ENCODE results near the gene FAM149A.
A peak's percentile ranks its signal among the peaks of the same experiment; 100 is the strongest.

Gene FAM149A

DNA sequence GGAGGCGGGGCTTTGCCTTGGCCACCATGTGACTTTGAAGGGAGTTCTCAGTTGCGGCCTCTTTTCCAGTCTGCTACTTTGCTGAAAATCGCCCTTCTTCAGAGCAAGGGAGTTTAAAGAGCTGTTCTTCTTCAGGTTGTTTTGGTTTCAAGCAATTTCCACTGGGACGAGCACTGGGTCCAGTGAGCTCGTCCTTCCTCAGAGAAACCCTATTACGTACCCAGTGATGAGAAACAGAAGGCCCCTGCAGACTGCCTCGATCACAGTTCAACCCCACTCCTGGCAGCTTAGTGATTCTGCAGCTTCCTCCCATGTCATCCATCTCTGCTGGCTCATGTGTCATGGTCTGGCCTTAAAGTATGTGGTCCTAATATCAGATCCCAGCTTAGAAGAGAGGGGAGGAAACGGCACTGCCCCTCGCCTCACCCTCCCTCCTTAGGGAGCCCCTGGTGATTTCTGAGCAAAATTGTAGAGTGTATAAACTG lies 7.8 kb upstream of the FAM149A start:
- Mint-ChIP-seq H3K27me3 (ENCODE audit: low read depth) (peaks cover 18% of the 10 kb centered on the region), H3K4me3 (no peak overlapping the region), H3K36me3 (ENCODE audit: low read depth) (no peaks in the 10 kb centered on the region), H3K9me3 (no peaks in the 10 kb centered on the region), H3K4me1 (no peaks in the 10 kb centered on the region), H3K27ac (no peak overlapping the region)
- TF ChIP-seq, protein P1, sequence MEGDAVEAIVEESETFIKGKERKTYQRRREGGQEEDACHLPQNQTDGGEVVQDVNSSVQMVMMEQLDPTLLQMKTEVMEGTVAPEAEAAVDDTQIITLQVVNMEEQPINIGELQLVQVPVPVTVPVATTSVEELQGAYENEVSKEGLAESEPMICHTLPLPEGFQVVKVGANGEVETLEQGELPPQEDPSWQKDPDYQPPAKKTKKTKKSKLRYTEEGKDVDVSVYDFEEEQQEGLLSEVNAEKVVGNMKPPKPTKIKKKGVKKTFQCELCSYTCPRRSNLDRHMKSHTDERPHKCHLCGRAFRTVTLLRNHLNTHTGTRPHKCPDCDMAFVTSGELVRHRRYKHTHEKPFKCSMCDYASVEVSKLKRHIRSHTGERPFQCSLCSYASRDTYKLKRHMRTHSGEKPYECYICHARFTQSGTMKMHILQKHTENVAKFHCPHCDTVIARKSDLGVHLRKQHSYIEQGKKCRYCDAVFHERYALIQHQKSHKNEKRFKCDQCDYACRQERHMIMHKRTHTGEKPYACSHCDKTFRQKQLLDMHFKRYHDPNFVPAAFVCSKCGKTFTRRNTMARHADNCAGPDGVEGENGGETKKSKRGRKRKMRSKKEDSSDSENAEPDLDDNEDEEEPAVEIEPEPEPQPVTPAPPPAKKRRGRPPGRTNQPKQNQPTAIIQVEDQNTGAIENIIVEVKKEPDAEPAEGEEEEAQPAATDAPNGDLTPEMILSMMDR (IDR thresholded peaks at IDR 0.05; ENCODE audit: unreplicated experiment in 3 of 3), result no peak

DNA sequence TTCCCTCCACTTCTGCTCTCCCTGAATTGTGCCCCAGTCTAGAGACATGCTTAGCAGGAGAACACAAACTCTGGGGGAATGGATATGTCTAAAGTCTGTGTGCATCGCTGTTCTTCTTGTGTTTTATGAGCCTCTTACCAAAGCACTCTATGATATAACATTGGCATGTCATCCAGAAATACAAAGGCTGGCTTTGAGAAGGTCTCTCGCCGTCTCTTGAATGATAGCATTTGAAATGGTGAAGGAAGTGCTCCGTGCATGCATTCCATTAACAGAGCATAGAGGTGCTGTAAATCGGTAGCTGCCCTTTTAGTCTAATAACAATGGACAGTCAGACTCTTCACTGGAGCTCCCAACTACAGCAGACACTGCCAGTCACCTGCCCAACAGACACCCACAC lies 7.1 kb upstream of the FAM149A start:
- Mint-ChIP-seq H3K4me3 (no peak overlapping the region), H3K27ac (no peak overlapping the region), H3K27me3 (ENCODE audit: low read depth) (peaks cover 19% of the 10 kb centered on the region), H3K36me3 (ENCODE audit: low read depth) (no peaks in the 10 kb centered on the region), H3K4me1 (no peaks in the 10 kb centered on the region), H3K9me3 (no peaks in the 10 kb centered on the region)
- TF ChIP-seq, protein P1 (IDR thresholded peaks at IDR 0.05; ENCODE audit: unreplicated experiment in 3 of 3), result no peak

DNA sequence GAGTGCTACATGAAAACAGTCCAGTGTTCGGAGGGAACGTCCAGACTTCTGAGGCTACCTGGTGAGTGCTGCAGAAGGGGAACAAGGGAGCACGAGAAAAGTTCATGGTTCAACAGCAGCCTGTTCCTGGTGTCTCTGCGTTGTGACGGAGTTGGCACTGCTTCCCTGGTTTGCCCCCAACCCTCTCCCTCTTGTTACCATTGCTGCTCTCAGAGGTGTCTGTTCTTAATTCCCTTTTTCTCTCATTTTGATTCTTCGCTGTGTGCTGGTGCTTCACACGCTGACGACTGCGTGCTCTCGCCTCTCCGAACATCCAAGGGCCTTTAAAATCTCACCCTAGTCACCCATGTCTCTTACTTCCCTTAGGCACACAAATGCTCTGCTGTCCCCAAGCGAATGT lies 1.6 kb upstream of the FAM149A start:
- Mint-ChIP-seq H3K27ac (no peak overlapping the region), H3K36me3 (ENCODE audit: low read depth) (no peaks in the 10 kb centered on the region)

DNA sequence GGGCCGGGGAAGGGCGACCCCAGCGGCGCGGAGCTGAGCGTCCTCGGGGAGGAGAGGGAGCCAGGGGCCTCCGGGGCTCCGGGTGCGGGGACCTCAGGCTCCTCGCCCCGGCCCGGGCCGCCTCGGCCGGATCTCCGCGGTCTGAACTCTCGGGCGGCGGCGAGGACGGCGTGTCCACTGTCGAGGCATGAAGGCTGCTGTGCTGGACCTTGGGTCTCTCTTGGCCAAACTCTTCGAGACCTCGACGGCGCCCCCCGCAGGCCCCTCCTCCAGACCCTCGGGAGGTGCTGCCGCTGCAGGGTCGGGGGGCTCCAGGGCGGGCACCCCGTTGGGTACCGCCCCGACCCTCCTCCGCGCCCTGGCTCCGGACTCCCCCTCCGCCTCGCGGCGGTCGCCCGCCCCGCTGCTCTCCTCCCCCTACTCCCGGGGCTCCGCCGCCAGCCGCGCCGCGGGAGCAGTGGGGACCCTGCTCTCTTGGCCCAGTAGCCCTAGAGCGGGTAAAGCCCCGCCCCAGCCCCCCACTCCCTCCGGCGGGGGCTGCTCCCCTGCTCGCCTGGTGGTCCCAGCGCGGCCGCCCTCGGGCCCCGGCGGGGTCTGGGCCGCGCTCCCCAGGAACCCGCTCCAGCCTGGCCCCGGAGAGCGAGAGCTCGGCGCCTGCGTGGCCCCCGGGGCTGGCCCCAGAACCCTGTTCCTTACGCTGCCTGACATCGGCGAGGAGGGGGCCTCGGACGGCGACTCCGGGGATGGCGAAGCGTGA lies 564 bp downstream of the FAM149A start:
- Mint-ChIP-seq H3K4me1 (peaks cover 7% of the 10 kb centered on the region), H3K36me3 (ENCODE audit: low read depth) (no peaks in the 10 kb centered on the region), H3K27ac (peak overlapping the region; percentile 73 to 82 (median 80)), H3K9me3 (no peaks in the 10 kb centered on the region), H3K27me3 (ENCODE audit: low read depth) (peaks cover 61% of the 10 kb centered on the region), H3K4me3 (peak overlapping the region; percentile 85 to 93 (median 91))
- TF ChIP-seq, protein P1 (IDR thresholded peaks at IDR 0.05; ENCODE audit: unreplicated experiment in 3 of 3), result peak in 1 of 3 experiments; percentile 17

More for the DNA sequence above, 1.6 kb upstream of the FAM149A start:
- TF ChIP-seq, protein P1 (IDR thresholded peaks at IDR 0.05; ENCODE audit: unreplicated experiment in 3 of 3), result no peak
- Mint-ChIP-seq H3K4me3 (peak overlapping the region; percentile 20 to 70 (median 40)), H3K27me3 (ENCODE audit: low read depth) (peaks cover 53% of the 10 kb centered on the region), H3K9me3 (no peaks in the 10 kb centered on the region), H3K4me1 (peaks cover 7% of the 10 kb centered on the region)

DNA sequence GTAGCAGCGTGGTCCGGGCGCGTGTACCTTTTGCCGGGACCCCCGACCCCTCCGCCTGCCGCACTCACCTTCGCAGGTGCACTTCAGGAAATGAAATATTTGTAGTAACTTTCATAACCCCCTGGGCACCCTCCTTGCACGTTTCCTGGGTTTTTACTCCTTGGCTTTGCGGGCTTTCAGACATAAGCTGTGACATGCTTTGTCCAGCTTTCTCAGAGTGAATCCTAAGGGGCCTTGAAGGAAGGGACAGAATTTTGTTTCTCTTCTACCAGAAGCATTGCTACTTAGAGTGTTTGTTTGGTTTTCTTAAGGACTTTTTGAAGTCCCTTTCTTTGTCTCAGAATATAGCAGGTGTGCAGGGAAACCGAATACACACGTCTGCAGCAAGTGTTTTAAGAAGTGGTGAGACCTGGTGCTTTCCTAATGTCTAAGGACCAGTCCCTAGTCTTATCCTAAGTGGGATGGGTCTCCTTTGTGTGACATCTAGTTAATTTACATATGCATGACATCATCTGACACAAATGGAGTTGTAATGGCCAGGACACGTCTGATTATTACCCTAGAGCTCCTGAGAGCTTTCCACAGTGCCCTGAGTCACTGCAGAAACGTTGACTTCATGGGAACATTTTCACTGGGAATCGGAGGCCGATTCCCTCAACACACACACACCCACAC lies 1.3 kb downstream of the FAM149A start:
- Mint-ChIP-seq H3K27me3 (ENCODE audit: low read depth) (peaks cover 61% of the 10 kb centered on the region), H3K36me3 (ENCODE audit: low read depth) (no peaks in the 10 kb centered on the region), H3K27ac (peak overlapping the region; percentile 73 to 82 (median 80)), H3K9me3 (no peaks in the 10 kb centered on the region), H3K4me1 (peaks cover 7% of the 10 kb centered on the region), H3K4me3 (peak overlapping the region; percentile 85 to 93 (median 91))
- TF ChIP-seq, protein P1 (IDR thresholded peaks at IDR 0.05; ENCODE audit: unreplicated experiment in 3 of 3), result no peak

Measured in nephron (organoid).